SK-N-MC (cell line): ENCODE measurements around the gene WDSUB1.

Experiments
- EZH2 ChIP-seq: fragments of 200-600 bp; sonication (generic); IDR thresholded peaks from one replicate; pipeline ENCODE4 v1.6.1; 2017; ENCODE audit warnings: antibody characterized with exemption
- FOXP2 ChIP-seq: optimal IDR thresholded peaks from 2 replicates; pipeline ENCODE3; 2011; ENCODE audit warnings: mild to moderate bottlenecking, moderate library complexity; ENCODE audit not compliant: insufficient read depth; ENCODE audit errors: extremely low read length, control extremely low read depth
- POLR2AphosphoS5 ChIP-seq: IDR thresholded peaks from 2 replicates; pipeline ENCODE4 v1.6.1; 2012; ENCODE audit warnings: mild to moderate bottlenecking, low read depth, low read length, borderline replicate concordance

DNA sequence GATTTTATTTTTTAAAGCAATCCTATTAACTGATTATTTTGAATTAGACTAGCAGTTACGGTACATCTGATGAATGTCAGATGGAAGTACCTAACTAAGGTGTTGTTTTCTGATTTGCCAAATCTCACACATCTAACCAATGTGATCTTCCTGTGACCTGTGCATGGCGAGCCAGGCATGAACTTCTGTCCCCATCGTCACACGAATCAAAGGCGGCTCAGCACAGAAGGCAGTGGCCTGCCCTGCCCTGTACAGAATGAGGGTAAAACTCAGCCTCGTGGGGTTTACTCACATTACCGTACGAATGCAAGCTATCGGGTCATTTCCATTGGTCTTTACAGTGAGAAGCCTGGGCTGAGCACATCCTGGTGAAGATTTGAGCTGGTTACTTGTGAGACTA lies 87.3 kb downstream of the WDSUB1 start:
- no peak for TF ChIP-seq EZH2
- TF ChIP-seq POLR2AphosphoS5, result no peak
- TF ChIP-seq FOXP2, result no peak
